ES-I3 (cell line): ENCODE measurements around the gene WDR45B.

Experiments
- H3K36me3 ChIP-seq: 2 replicates; pipeline ENCODE4 v1.6.1; 2013; ENCODE audit warnings: mild to moderate bottlenecking, low read length, control low read depth, moderate library complexity; ENCODE audit not compliant: insufficient read depth
- H3K4me1 ChIP-seq: 2 replicates; pipeline ENCODE4 v1.6.1; 2013; ENCODE audit warnings: mild to moderate bottlenecking, control low read depth, low read length; ENCODE audit not compliant: insufficient read depth
- H3K9ac ChIP-seq: 2 replicates; pipeline ENCODE4 v1.6.1; 2013; ENCODE audit warnings: low read depth, mild to moderate bottlenecking, low read length, moderate library complexity
- H3K9me3 ChIP-seq: 2 replicates; pipeline ENCODE4 v1.6.1; 2013; ENCODE audit warnings: mild to moderate bottlenecking, low read length, moderate library complexity; ENCODE audit not compliant: control insufficient read depth, insufficient read depth

WDR45B gene

GRCh38 chr17:82638183-82638773 is 10.0 kb downstream of the WDR45B start:
- no peaks in the 10 kb centered on the region for H3K9me3 ChIP-seq
- H3K36me3 ChIP-seq = peaks cover 7% of the 10 kb centered on the region
- H3K4me1 ChIP-seq = no peaks in the 10 kb centered on the region
- no peak overlapping the region for H3K9ac ChIP-seq

GRCh38 chr17:82636626-82637598 is 11.3 kb downstream of the WDR45B start:
- no peaks in the 10 kb centered on the region for H3K9me3 ChIP-seq
- no peak overlapping the region for H3K9ac ChIP-seq
- H3K36me3 ChIP-seq = peaks cover 4% of the 10 kb centered on the region
- no peaks in the 10 kb centered on the region for H3K4me1 ChIP-seq

DNA sequence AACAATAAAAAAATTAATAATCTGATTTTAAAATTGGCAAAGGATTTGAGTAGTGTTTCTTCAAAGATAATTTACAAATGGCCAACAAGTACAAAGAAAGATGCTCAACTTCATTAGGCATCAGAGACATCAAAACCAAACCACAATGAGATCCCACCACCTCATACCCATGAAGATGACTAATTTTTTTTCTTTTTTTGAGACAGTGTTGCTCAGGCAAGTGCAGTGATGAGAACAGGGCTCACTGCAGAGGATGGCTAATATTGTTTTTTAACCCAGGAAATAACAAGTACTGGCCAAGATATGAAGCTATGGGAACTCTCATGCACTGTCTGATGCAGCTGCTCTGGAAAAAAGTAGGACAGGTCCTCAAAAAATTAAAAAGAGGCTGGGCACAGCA is 14.9 kb downstream of the WDR45B start:
- Histone ChIP-seq H3K9ac (no peak overlapping the region), H3K36me3 (peaks cover 10% of the 10 kb centered on the region)

DNA sequence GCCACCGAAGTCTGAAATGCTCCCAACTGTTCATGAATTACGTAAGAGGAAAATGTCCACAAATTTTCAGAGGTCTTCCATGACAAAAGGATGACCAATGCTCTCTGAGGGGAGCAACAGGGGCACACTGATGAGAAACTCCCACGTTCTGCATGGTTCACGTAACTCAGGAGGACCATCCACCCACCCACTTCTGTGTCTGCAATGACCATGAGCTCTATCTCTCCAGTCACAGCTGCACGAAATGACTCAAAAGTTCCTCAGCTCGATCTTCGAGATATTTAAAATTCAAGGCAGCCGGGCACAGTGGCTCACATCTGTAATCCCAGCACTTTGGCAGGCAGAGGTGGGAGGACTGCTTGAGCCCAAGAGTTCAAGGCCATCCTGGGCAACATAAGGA is 15.8 kb downstream of the WDR45B start:
- no peaks in the 10 kb centered on the region for H3K4me1 ChIP-seq
- peaks cover 18% of the 10 kb centered on the region for H3K36me3 ChIP-seq
- no peaks in the 10 kb centered on the region for H3K9me3 ChIP-seq
- no peak overlapping the region for H3K9ac ChIP-seq

More for the DNA sequence above, 14.9 kb downstream of the WDR45B start:
- no peaks in the 10 kb centered on the region for H3K9me3 ChIP-seq
- no peaks in the 10 kb centered on the region for H3K4me1 ChIP-seq

DNA sequence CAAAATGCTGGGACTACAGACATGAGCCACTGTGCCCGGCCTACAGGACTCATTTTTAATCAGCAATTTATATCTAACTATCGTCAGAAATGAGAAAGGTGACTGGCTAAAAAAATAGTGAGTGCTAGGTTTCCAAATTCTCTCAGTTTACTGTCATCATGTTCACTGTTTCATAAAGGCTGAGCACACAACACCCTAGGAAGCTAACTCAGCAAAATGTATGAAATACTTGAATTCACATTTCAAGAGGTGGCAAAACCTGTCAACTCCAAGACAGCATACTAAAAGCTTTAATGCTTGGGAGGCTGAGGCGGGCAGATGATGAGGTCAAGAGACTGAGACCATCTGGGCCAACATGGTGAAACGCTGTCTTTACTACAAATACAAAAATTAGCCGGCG is 16.7 kb downstream of the WDR45B start:
- no peaks in the 10 kb centered on the region for H3K4me1 ChIP-seq
- no peaks in the 10 kb centered on the region for H3K9me3 ChIP-seq
- H3K36me3 ChIP-seq = peaks cover 18% of the 10 kb centered on the region
- no peak overlapping the region for H3K9ac ChIP-seq

- peaks cover 22% of the 10 kb centered on the region for H3K36me3 ChIP-seq
Measured at GRCh38 chr17:82630212-82630611, 18.0 kb downstream of the WDR45B start.

GRCh38 chr17:82629748-82630147 is 18.5 kb downstream of the WDR45B start:
- Histone ChIP-seq H3K36me3 (peaks cover 27% of the 10 kb centered on the region), H3K9ac (no peak overlapping the region), H3K4me1 (no peaks in the 10 kb centered on the region), H3K9me3 (no peaks in the 10 kb centered on the region)

More at GRCh38 chr17:82630212-82630611, 18.0 kb downstream of the WDR45B start:
- Histone ChIP-seq H3K9me3 (no peaks in the 10 kb centered on the region), H3K9ac (no peak overlapping the region), H3K4me1 (no peaks in the 10 kb centered on the region)

DNA sequence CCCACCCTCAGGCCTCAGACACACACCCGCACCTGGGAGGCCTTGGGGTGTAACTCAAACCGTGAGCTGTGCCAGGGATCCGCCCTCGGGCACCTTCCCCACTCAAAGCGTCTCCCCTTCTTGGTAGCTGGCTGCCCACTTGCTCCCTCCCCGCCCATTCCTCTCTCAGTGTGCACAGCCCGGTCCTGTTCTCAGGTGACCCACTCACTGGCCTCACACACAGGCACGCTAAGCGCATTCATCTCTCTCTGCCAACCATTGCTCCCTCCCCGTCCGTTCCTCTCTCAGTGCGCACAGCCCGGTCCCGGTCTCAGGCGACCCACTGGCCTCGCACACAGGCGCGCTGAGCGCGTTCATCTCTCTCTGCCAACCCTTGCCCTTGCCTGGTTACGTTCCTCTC is 20.8 kb downstream of the WDR45B start:
- Histone ChIP-seq H3K9me3 (no peaks in the 10 kb centered on the region), H3K4me1 (no peaks in the 10 kb centered on the region), H3K36me3 (peaks cover 36% of the 10 kb centered on the region), H3K9ac (no peak overlapping the region)

GRCh38 chr17:82623707-82624106 is 24.5 kb downstream of the WDR45B start:
- Histone ChIP-seq H3K9me3 (no peaks in the 10 kb centered on the region), H3K4me1 (no peaks in the 10 kb centered on the region), H3K36me3 (peaks cover 52% of the 10 kb centered on the region), H3K9ac (no peak overlapping the region)

DNA sequence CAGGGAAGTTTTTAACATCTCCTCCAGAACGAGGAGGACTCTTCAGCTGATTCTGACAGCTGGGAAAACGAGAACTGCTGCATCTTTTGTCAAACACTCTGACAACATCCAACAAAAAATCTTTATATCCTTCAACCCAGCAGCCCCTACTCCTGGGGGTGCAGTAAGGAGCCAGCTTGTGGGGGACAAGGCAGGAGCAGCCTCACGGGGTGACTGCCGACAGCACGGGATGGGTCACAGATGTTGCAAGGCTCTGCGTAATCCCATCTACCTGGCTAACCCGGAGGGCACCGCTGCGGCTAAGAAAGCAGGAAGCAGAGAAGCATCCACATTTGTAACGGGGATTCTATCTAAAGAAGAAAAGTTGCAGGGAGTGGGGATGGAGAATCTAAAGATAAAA is 28.6 kb downstream of the WDR45B start:
- Histone ChIP-seq H3K9ac (no peak overlapping the region), H3K36me3 (peaks cover 49% of the 10 kb centered on the region)

GRCh38 chr17:82619211-82619610 is 29.0 kb downstream of the WDR45B start:
- Histone ChIP-seq H3K9me3 (no peaks in the 10 kb centered on the region), H3K9ac (no peak overlapping the region), H3K4me1 (no peaks in the 10 kb centered on the region), H3K36me3 (peaks cover 48% of the 10 kb centered on the region)

More for the DNA sequence above, 28.6 kb downstream of the WDR45B start:
- Histone ChIP-seq H3K9me3 (no peaks in the 10 kb centered on the region), H3K4me1 (no peaks in the 10 kb centered on the region)

DNA sequence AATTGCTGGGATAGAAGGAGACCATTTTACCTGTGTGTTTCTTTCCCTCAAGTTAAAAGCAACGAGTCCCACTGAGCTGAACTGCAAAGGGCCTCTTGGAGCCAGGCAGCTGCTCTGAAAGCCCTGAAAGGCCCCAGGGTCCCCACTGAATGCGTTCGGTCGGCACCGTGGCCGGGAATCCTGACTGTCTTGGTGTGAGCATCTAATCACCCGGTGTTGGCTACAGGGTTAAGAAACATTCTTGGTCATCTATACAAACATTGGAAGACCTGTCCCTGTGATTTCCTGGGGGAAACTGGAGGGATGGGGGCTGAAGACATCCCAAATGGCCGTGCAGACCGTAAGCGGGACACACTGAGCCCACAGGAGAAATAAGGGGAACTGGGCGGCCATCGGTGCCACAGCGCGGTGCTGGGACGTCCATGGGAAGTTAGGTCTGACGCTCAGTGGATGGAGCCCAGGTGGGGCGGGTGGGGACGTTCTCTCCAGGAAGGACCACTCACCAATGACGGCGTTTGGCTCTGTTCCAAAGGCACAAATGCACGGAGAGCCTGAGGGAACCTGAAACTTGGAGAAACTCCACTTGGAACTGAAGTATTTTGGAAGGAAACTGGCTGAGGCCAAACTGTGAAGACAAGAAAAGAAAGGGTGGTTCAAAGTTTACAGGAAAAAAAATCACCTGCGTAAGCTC is 32.1 kb downstream of the WDR45B start:
- H3K4me1 ChIP-seq = peaks cover 3% of the 10 kb centered on the region; the same call in 1 of the 2 replicates
- H3K9me3 ChIP-seq = no peaks in the 10 kb centered on the region
- peaks cover 30% of the 10 kb centered on the region for H3K36me3 ChIP-seq
- H3K9ac ChIP-seq = no peak overlapping the region

DNA sequence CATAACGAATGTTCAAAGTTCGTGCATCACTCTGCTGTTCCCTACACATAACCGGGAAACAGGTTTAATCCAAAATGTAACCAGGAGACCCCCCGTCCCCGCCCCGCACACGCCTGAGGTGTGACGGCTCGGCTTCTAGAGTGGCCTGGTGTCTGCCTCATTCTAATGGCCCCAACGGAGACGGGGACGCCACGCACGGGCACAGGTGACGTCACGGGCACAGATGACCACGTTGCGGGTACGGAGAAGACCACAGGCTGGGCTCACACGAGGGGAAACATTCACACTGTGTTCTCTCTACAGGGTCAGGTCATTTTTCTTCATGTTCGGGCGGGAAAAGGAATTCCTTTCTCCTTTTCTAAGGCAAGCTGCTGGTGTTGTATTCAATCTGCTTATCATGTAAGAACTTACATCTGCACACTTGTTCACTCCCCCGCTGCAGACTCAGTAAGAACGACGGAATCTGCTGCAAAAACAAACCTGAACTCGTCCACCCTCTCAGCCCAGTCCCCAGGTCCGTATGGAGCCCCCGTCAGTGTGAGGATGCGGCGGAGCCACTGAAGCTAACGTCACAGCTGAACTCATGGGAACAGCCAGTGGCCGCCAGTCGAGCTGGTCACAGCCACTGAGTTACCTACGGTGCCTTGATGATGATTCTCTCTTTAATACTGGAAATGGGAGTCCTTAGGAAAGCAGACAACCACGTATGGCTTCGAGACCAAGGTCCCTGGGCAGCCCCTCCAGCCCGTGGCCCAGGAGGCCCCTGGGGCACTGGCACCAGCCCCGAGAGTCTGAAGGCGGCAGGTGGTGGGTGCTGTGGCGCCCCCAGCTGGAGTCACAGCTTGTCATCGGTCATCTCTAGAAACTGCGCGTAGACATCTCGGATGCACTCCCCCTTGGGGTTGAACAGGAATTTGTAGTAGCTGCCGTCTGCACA is 32.9 kb downstream of the WDR45B start:
- peaks cover 25% of the 10 kb centered on the region for H3K36me3 ChIP-seq
- H3K9ac ChIP-seq = no peak overlapping the region
- no peaks in the 10 kb centered on the region for H3K9me3 ChIP-seq

More for the DNA sequence above, 32.9 kb downstream of the WDR45B start:
- peaks cover 3% of the 10 kb centered on the region; the same call in 1 of the 2 replicates for H3K4me1 ChIP-seq
